ENCODE data around the gene DAO. TPM values are rescaled to one million over a fixed set of nuclear protein-coding genes. Genes with fewer than 3 reads are reported as not detected.
A peak's percentile ranks its signal among the peaks of the same experiment; 100 is the strongest.

The DAO gene
- total RNA-seq, 2 donors from 2014 or later = not detected

GRCh38 chr12:108928695-108929094, 48.8 kb downstream of the DAO start:
- H3K36me3 Mint-ChIP-seq (ENCODE audit: low read depth) = peaks cover 3% of the 10 kb centered on the region
- DNase-seq (no peak), ATAC-seq (no peak)
- H3K27me3 Mint-ChIP-seq = peaks cover 7% of the 10 kb centered on the region
- no peaks in the 10 kb centered on the region for H3K4me1 Mint-ChIP-seq
- H3K9me3 ChIP-seq (ENCODE audit: control insufficient read depth, low read length, poor library complexity, severe bottlenecking) = no peaks in the 10 kb centered on the region
- no peak overlapping the region for H3K27ac Mint-ChIP-seq
- H3K4me3 Mint-ChIP-seq = no peak overlapping the region

- Mint-ChIP-seq H3K27me3 (peaks cover 17% of the 10 kb centered on the region), H3K36me3 (ENCODE audit: low read depth) (no peaks in the 10 kb centered on the region), H3K27ac (no peak overlapping the region), H3K4me1 (no peaks in the 10 kb centered on the region), H3K4me3 (no peak overlapping the region)
- no peak for ATAC-seq
- H3K9me3 ChIP-seq (ENCODE audit: control insufficient read depth, low read length, poor library complexity, severe bottlenecking) = no peaks in the 10 kb centered on the region
- no peak for DNase-seq
Observed at GRCh38 chr12:108930155-108930554, 50.3 kb downstream of the DAO start.

GRCh38 chr12:108930756-108931155, 50.9 kb downstream of the DAO start:
- no peak overlapping the region for H3K27ac Mint-ChIP-seq
- H3K4me3 Mint-ChIP-seq = no peak overlapping the region
- H3K36me3 Mint-ChIP-seq (ENCODE audit: low read depth) = no peaks in the 10 kb centered on the region
- H3K27me3 Mint-ChIP-seq = peaks cover 20% of the 10 kb centered on the region
- no peaks in the 10 kb centered on the region for H3K9me3 ChIP-seq (ENCODE audit: control insufficient read depth, low read length, poor library complexity, severe bottlenecking)
- DNase-seq (no peak), ATAC-seq (no peak)
- no peaks in the 10 kb centered on the region for H3K4me1 Mint-ChIP-seq

GRCh38 chr12:108933949-108934348, 54.1 kb downstream of the DAO start:
- no peaks in the 10 kb centered on the region for H3K36me3 Mint-ChIP-seq (ENCODE audit: low read depth)
- no peak overlapping the region for H3K27ac Mint-ChIP-seq

GRCh38 chr12:108935159-108935763, 55.4 kb downstream of the DAO start:
- no peak overlapping the region for H3K27ac Mint-ChIP-seq
- H3K4me3 Mint-ChIP-seq = no peak overlapping the region

More at GRCh38 chr12:108933949-108934348, 54.1 kb downstream of the DAO start:
- Mint-ChIP-seq H3K4me3 (no peak overlapping the region), H3K27me3 (peaks cover 23% of the 10 kb centered on the region), H3K4me1 (no peaks in the 10 kb centered on the region)
- H3K9me3 ChIP-seq (ENCODE audit: control insufficient read depth, low read length, poor library complexity, severe bottlenecking) = no peaks in the 10 kb centered on the region
- no peak for DNase-seq
- no peak for ATAC-seq

GRCh38 chr12:108938247-108938924, 58.5 kb downstream of the DAO start:
- Mint-ChIP-seq H3K27me3 (peaks cover 23% of the 10 kb centered on the region), H3K27ac (no peak overlapping the region), H3K4me3 (no peak overlapping the region), H3K36me3 (ENCODE audit: low read depth) (no peaks in the 10 kb centered on the region), H3K4me1 (no peaks in the 10 kb centered on the region)
- DNase-seq (no peak), ATAC-seq (no peak)
- no peaks in the 10 kb centered on the region for H3K9me3 ChIP-seq (ENCODE audit: control insufficient read depth, low read length, poor library complexity, severe bottlenecking)

More at GRCh38 chr12:108935159-108935763, 55.4 kb downstream of the DAO start:
- ATAC-seq = no peak
- Mint-ChIP-seq H3K4me1 (no peaks in the 10 kb centered on the region), H3K36me3 (ENCODE audit: low read depth) (no peaks in the 10 kb centered on the region), H3K27me3 (peaks cover 23% of the 10 kb centered on the region)
- no peaks in the 10 kb centered on the region for H3K9me3 ChIP-seq (ENCODE audit: control insufficient read depth, low read length, poor library complexity, severe bottlenecking)
- no peak for DNase-seq

- Mint-ChIP-seq H3K4me1 (no peaks in the 10 kb centered on the region), H3K27me3 (peaks cover 14% of the 10 kb centered on the region), H3K36me3 (ENCODE audit: low read depth) (no peaks in the 10 kb centered on the region), H3K4me3 (no peak overlapping the region), H3K27ac (no peak overlapping the region)
- no peaks in the 10 kb centered on the region for H3K9me3 ChIP-seq (ENCODE audit: control insufficient read depth, low read length, poor library complexity, severe bottlenecking)
- ATAC-seq (peak; percentile 71), DNase-seq (no peak)
Observed at GRCh38 chr12:108939594-108939993, 59.7 kb downstream of the DAO start.

GRCh38 chr12:108940138-108940537, 60.2 kb downstream of the DAO start:
- Mint-ChIP-seq H3K36me3 (ENCODE audit: low read depth) (no peaks in the 10 kb centered on the region), H3K27me3 (peaks cover 13% of the 10 kb centered on the region), H3K27ac (no peak overlapping the region), H3K4me1 (no peaks in the 10 kb centered on the region), H3K4me3 (no peak overlapping the region)
- ATAC-seq (no peak), DNase-seq (no peak)
- no peaks in the 10 kb centered on the region for H3K9me3 ChIP-seq (ENCODE audit: control insufficient read depth, low read length, poor library complexity, severe bottlenecking)

GRCh38 chr12:108947097-108947496, 67.2 kb downstream of the DAO start:
- Mint-ChIP-seq H3K4me3 (no peak overlapping the region), H3K4me1 (no peaks in the 10 kb centered on the region), H3K27me3 (peaks cover 13% of the 10 kb centered on the region), H3K36me3 (ENCODE audit: low read depth) (no peaks in the 10 kb centered on the region), H3K27ac (no peak overlapping the region)
- H3K9me3 ChIP-seq (ENCODE audit: control insufficient read depth, low read length, poor library complexity, severe bottlenecking) = no peaks in the 10 kb centered on the region
- ATAC-seq (no peak), DNase-seq (no peak)

GRCh38 chr12:108948367-108948766, 68.5 kb downstream of the DAO start:
- H3K36me3 Mint-ChIP-seq (ENCODE audit: low read depth) = no peaks in the 10 kb centered on the region
- no peaks in the 10 kb centered on the region for H3K4me1 Mint-ChIP-seq
- no peak overlapping the region for H3K4me3 Mint-ChIP-seq
- no peaks in the 10 kb centered on the region for H3K9me3 ChIP-seq (ENCODE audit: control insufficient read depth, low read length, poor library complexity, severe bottlenecking)
- ATAC-seq (no peak), DNase-seq (no peak)
- peaks cover 13% of the 10 kb centered on the region for H3K27me3 Mint-ChIP-seq
- H3K27ac Mint-ChIP-seq = no peak overlapping the region

GRCh38 chr12:108949976-108950375, 70.1 kb downstream of the DAO start:
- DNase-seq = no peak
- Mint-ChIP-seq H3K27ac (no peak overlapping the region), H3K4me1 (no peaks in the 10 kb centered on the region), H3K4me3 (no peak overlapping the region), H3K27me3 (peaks cover 21% of the 10 kb centered on the region), H3K36me3 (ENCODE audit: low read depth) (no peaks in the 10 kb centered on the region)
- no peaks in the 10 kb centered on the region for H3K9me3 ChIP-seq (ENCODE audit: control insufficient read depth, low read length, poor library complexity, severe bottlenecking)
- ATAC-seq = no peak
